ENCODE measurements around the gene HOXB1. TPM values are rescaled to one million over a fixed set of nuclear protein-coding genes. Genes with fewer than 3 reads are reported as not detected.

The HOXB1 gene
- total and polyA plus RNA-seq, 9 donors: 0.13 TPM; not detected in 8

- peaks cover 81% of the 10 kb centered on the region for H3K27me3 ChIP-seq (ENCODE audit: control insufficient read depth, insufficient read depth, low read length)
- peaks cover 31% of the 10 kb centered on the region for H3K4me1 ChIP-seq (ENCODE audit: control insufficient read depth, insufficient read depth, low read length)
- peak overlapping the region; percentile 77 for H3K27ac ChIP-seq (ENCODE audit: low read length)
- WGBS (ENCODE audit: insufficient coverage): no CpG with 5 or more reads among the region's 1 CpG
- H3K9me3 ChIP-seq (replicated peaks; ENCODE audit: control insufficient read depth, low read depth, low read length): no peaks in the 10 kb centered on the region
- no peak overlapping the region for H3K4me3 ChIP-seq (ENCODE audit: low read length)
- no peak for DNase-seq
- peaks cover 6% of the 10 kb centered on the region for H3K36me3 ChIP-seq (ENCODE audit: control insufficient read depth, insufficient read depth, low read length)
Measured at GRCh38 chr17:48553826-48554225, 23.0 kb upstream of the HOXB1 start.

- WGBS (ENCODE audit: insufficient coverage): 55% methylated on average over 3 of the region's 5 CpGs
- Histone ChIP-seq H3K9me3 (replicated peaks; ENCODE audit: control insufficient read depth, low read depth, low read length) (no peaks in the 10 kb centered on the region), H3K27me3 (ENCODE audit: control insufficient read depth, insufficient read depth, low read length) (peaks cover 80% of the 10 kb centered on the region), H3K27ac (ENCODE audit: low read length) (no peak overlapping the region), H3K4me3 (ENCODE audit: low read length) (no peak overlapping the region), H3K4me1 (ENCODE audit: control insufficient read depth, insufficient read depth, low read length) (peaks cover 31% of the 10 kb centered on the region), H3K36me3 (ENCODE audit: control insufficient read depth, insufficient read depth, low read length) (peaks cover 6% of the 10 kb centered on the region)
- DNase-seq: no peak
Measured at GRCh38 chr17:48553190-48553547, 22.4 kb upstream of the HOXB1 start.

- DNase-seq: no peak
- Histone ChIP-seq H3K27ac (ENCODE audit: low read length) (peak overlapping the region; percentile 13), H3K27me3 (ENCODE audit: control insufficient read depth, insufficient read depth, low read length) (peaks cover 80% of the 10 kb centered on the region), H3K9me3 (replicated peaks; ENCODE audit: control insufficient read depth, low read depth, low read length) (no peaks in the 10 kb centered on the region), H3K4me1 (ENCODE audit: control insufficient read depth, insufficient read depth, low read length) (peaks cover 34% of the 10 kb centered on the region), H3K36me3 (ENCODE audit: control insufficient read depth, insufficient read depth, low read length) (peaks cover 6% of the 10 kb centered on the region), H3K4me3 (ENCODE audit: low read length) (no peak overlapping the region)
- 25% methylated on average over 1 of the region's 11 CpGs for WGBS (ENCODE audit: insufficient coverage)
Measured at GRCh38 chr17:48552466-48553189, 21.8 kb upstream of the HOXB1 start.

GRCh38 chr17:48551596-48552465, 21.0 kb upstream of the HOXB1 start:
- Histone ChIP-seq H3K27ac (ENCODE audit: low read length) (no peak overlapping the region), H3K9me3 (replicated peaks; ENCODE audit: control insufficient read depth, low read depth, low read length) (no peaks in the 10 kb centered on the region), H3K4me1 (ENCODE audit: control insufficient read depth, insufficient read depth, low read length) (peaks cover 40% of the 10 kb centered on the region), H3K27me3 (ENCODE audit: control insufficient read depth, insufficient read depth, low read length) (peaks cover 79% of the 10 kb centered on the region), H3K36me3 (ENCODE audit: control insufficient read depth, insufficient read depth, low read length) (peaks cover 6% of the 10 kb centered on the region), H3K4me3 (ENCODE audit: low read length) (no peak overlapping the region)
- WGBS (ENCODE audit: insufficient coverage): 48% methylated on average over 45 of the region's 47 CpGs
- DNase-seq: no peak

- 32% methylated on average over 9 of the region's 19 CpGs for WGBS (ENCODE audit: insufficient coverage)
- Histone ChIP-seq H3K27me3 (ENCODE audit: control insufficient read depth, insufficient read depth, low read length) (peaks cover 81% of the 10 kb centered on the region), H3K9me3 (replicated peaks; ENCODE audit: control insufficient read depth, low read depth, low read length) (no peaks in the 10 kb centered on the region), H3K4me3 (ENCODE audit: low read length) (no peak overlapping the region), H3K27ac (ENCODE audit: low read length) (no peak overlapping the region), H3K4me1 (ENCODE audit: control insufficient read depth, insufficient read depth, low read length) (peaks cover 46% of the 10 kb centered on the region), H3K36me3 (ENCODE audit: control insufficient read depth, insufficient read depth, low read length) (peaks cover 6% of the 10 kb centered on the region)
- DNase-seq: no peak
Measured at GRCh38 chr17:48551214-48551555, 20.4 kb upstream of the HOXB1 start.

- H3K27me3 ChIP-seq (ENCODE audit: control insufficient read depth, insufficient read depth, low read length): peaks cover 77% of the 10 kb centered on the region
- H3K27ac ChIP-seq (ENCODE audit: low read length): no peak overlapping the region
- H3K36me3 ChIP-seq (ENCODE audit: control insufficient read depth, insufficient read depth, low read length): peaks cover 6% of the 10 kb centered on the region
- no peak for DNase-seq
- WGBS (ENCODE audit: insufficient coverage): 33% methylated on average over 44 of the region's 70 CpGs
- H3K4me3 ChIP-seq (ENCODE audit: low read length): no peak overlapping the region
- peaks cover 46% of the 10 kb centered on the region for H3K4me1 ChIP-seq (ENCODE audit: control insufficient read depth, insufficient read depth, low read length)
- no peaks in the 10 kb centered on the region for H3K9me3 ChIP-seq (replicated peaks; ENCODE audit: control insufficient read depth, low read depth, low read length)
Measured at GRCh38 chr17:48550502-48551213, 19.8 kb upstream of the HOXB1 start.

- Histone ChIP-seq H3K27ac (ENCODE audit: low read length) (no peak overlapping the region), H3K9me3 (replicated peaks; ENCODE audit: control insufficient read depth, low read depth, low read length) (no peaks in the 10 kb centered on the region), H3K4me3 (ENCODE audit: low read length) (no peak overlapping the region), H3K36me3 (ENCODE audit: control insufficient read depth, insufficient read depth, low read length) (peaks cover 6% of the 10 kb centered on the region), H3K4me1 (ENCODE audit: control insufficient read depth, insufficient read depth, low read length) (peaks cover 51% of the 10 kb centered on the region), H3K27me3 (ENCODE audit: control insufficient read depth, insufficient read depth, low read length) (peaks cover 80% of the 10 kb centered on the region)
- DNase-seq: no peak
- WGBS (ENCODE audit: insufficient coverage): 44% methylated on average over 8 of the region's 18 CpGs
Measured at GRCh38 chr17:48549914-48550501, 19.2 kb upstream of the HOXB1 start.

- Histone ChIP-seq H3K36me3 (ENCODE audit: control insufficient read depth, insufficient read depth, low read length) (peaks cover 6% of the 10 kb centered on the region), H3K4me1 (ENCODE audit: control insufficient read depth, insufficient read depth, low read length) (peaks cover 44% of the 10 kb centered on the region), H3K9me3 (replicated peaks; ENCODE audit: control insufficient read depth, low read depth, low read length) (no peaks in the 10 kb centered on the region), H3K4me3 (ENCODE audit: low read length) (no peak overlapping the region), H3K27me3 (ENCODE audit: control insufficient read depth, insufficient read depth, low read length) (peaks cover 80% of the 10 kb centered on the region), H3K27ac (ENCODE audit: low read length) (no peak overlapping the region)
- 50% methylated on average over 1 of the region's 3 CpGs for WGBS (ENCODE audit: insufficient coverage)
- no peak for DNase-seq
Measured at GRCh38 chr17:48549281-48549630, 18.4 kb upstream of the HOXB1 start.

- Histone ChIP-seq H3K36me3 (ENCODE audit: control insufficient read depth, insufficient read depth, low read length) (peaks cover 6% of the 10 kb centered on the region), H3K4me3 (ENCODE audit: low read length) (no peak overlapping the region), H3K9me3 (replicated peaks; ENCODE audit: control insufficient read depth, low read depth, low read length) (no peaks in the 10 kb centered on the region), H3K4me1 (ENCODE audit: control insufficient read depth, insufficient read depth, low read length) (peaks cover 40% of the 10 kb centered on the region), H3K27ac (ENCODE audit: low read length) (peak overlapping the region; percentile 96), H3K27me3 (ENCODE audit: control insufficient read depth, insufficient read depth, low read length) (peaks cover 78% of the 10 kb centered on the region)
- no CpG with 5 or more reads among the region's 6 CpGs for WGBS (ENCODE audit: insufficient coverage)
- DNase-seq: no peak
Measured at GRCh38 chr17:48548523-48549280, 17.9 kb upstream of the HOXB1 start.
